Kidney (tissue), 14 donors: ENCODE measurements around the gene AGPS. TPM values are rescaled to one million over a fixed set of nuclear protein-coding genes. Genes with fewer than 3 reads are reported as not detected.

Experiments used
- DNase-seq, 5 donors: peaks; one replicate each; pipeline ENCODE4 v3.0.0-alpha.2; 2013 to 2020
- FAIRE-seq: peaks from 2 replicates; lab custom pipeline; 2012; peaks lifted over from hg19 to GRCh38; lab: Jason Lieb, UNC
- H3K27ac ChIP-seq, 2 donors: one replicate each; pipeline ENCODE4 v1.7.0; 2013; ENCODE audit warnings: low read depth in 2 of 2, low read length in 2 of 2, inconsistent platforms in 1 of 2
- H3K27me3 ChIP-seq: one replicate; pipeline ENCODE4 v1.7.1; 2013; ENCODE audit warnings: low read length, inconsistent platforms; ENCODE audit not compliant: control insufficient read depth, insufficient read depth
- H3K36me3 ChIP-seq, 3 donors: one replicate each; pipeline versions ENCODE4 v1.7.0 to v1.7.1; 2013; ENCODE audit warnings: low read length in 3 of 3, control low read depth in 1 of 3, inconsistent platforms in 1 of 3; ENCODE audit not compliant: insufficient read depth in 3 of 3, control insufficient read depth in 2 of 3
- H3K4me1 ChIP-seq, 3 donors: one replicate each; pipeline versions ENCODE4 v1.7.0 to v1.7.1; 2013; ENCODE audit warnings: low read length in 3 of 3, inconsistent platforms in 1 of 3, low read depth in 1 of 3; ENCODE audit not compliant: control insufficient read depth in 2 of 3, insufficient read depth in 2 of 3
- H3K4me3 ChIP-seq, 3 donors: one replicate each; pipeline versions ENCODE4 v1.7.0 to v1.8.1; 2013; ENCODE audit warnings: low read length in 3 of 3, control low read depth in 1 of 3, inconsistent platforms in 1 of 3
- H3K9ac ChIP-seq, 3 donors: one replicate each; pipeline versions ENCODE4 v1.7.0 to v1.7.1; 2013; ENCODE audit warnings: low read length in 3 of 3, control low read depth in 1 of 3, inconsistent platforms in 1 of 3
- H3K9me3 ChIP-seq, 3 donors: one replicate each; pipeline versions ENCODE4 v1.7.0 to v1.7.1; 2013; ENCODE audit warnings: low read length in 3 of 3, control low read depth in 1 of 3, inconsistent platforms in 1 of 3; ENCODE audit not compliant: control insufficient read depth in 2 of 3, insufficient read depth in 1 of 3
- CTCF ChIP-seq: IDR thresholded peaks from 3 replicates; pipeline ENCODE4 v1.5.1; 2012; ENCODE audit warnings: mild to moderate bottlenecking, moderate library complexity, borderline replicate concordance; ENCODE audit not compliant: insufficient read depth; ENCODE audit errors: extremely low read depth
- intact Hi-C: fragments of 100-400 bp; cut with DNase I; formaldehyde crosslinking; loops from one replicate; pipeline ENCODE4 v1.11.1; 2022
- polyA plus RNA-seq: library from polyadenylated mRNA; stranded (reverse); fragments of 350-450 nt; fragmentation: Illumina TruSeq; extraction: RNeasy Lipid Tissue Mini Kit (QIAGEN cat#74804); gene quantifications from one replicate; pipeline ENCODE4 v1.2.3, GENCODE V29; 2014; ENCODE audit warnings: low read depth, low replicate concordance; ENCODE audit not compliant: insufficient read depth
- total RNA-seq: library from RNA; stranded (reverse); fragmentation: NEBNext Ultra II Directional; extraction: Animal tissue kit (Norgen Biotek cat#: 25700); gene quantifications from one replicate; pipeline ENCODE4 v1.2.1, GENCODE V29; 2021
- donor health status: control.
- donor health status: control.
- donor health status: control.
- donor health status: control.
- donor health status: control.
- donor health status: DM: yes; HTN: yes; CAD: no.
- donor health status: Normal renal cell carcinoma (clear cell type).

AGPS gene
- total and polyA plus RNA-seq, 2 donors from 2014 or later = 7.9 to 45.7 TPM

- TF ChIP-seq CTCF = no peak
- no peak overlapping the region for H3K27ac ChIP-seq
- no peaks in the 10 kb centered on the region for H3K27me3 ChIP-seq
- intact Hi-C loops = no loop called here
- H3K9ac ChIP-seq = no peak overlapping the region
- H3K36me3 ChIP-seq = no peaks in the 10 kb centered on the region
- H3K4me1 ChIP-seq = no peaks in the 10 kb centered on the region
- DNase-seq (no peak), FAIRE-seq (no peak)
- H3K9me3 ChIP-seq = peaks cover 0 to 7% (median 0%) of the 10 kb centered on the region in 3 donors
- no peak overlapping the region for H3K4me3 ChIP-seq
Observed at GRCh38 chr2:177474301-177474700, 81.7 kb downstream of the AGPS start.

GRCh38 chr2:177474998-177475397 is 82.4 kb downstream of the AGPS start:
- Histone ChIP-seq H3K9me3 (peaks cover 0 to 7% (median 0%) of the 10 kb centered on the region in 3 donors), H3K36me3 (no peaks in the 10 kb centered on the region), H3K9ac (no peak overlapping the region), H3K4me1 (no peaks in the 10 kb centered on the region), H3K27ac (no peak overlapping the region), H3K4me3 (no peak overlapping the region), H3K27me3 (no peaks in the 10 kb centered on the region)
- DNase-seq = no peak
- no peak for FAIRE-seq
- TF ChIP-seq CTCF = no peak
- intact Hi-C loops = no loop called here

- Histone ChIP-seq H3K9me3 (peaks cover 0 to 6% (median 0%) of the 10 kb centered on the region in 3 donors), H3K4me3 (no peak overlapping the region), H3K9ac (no peak overlapping the region), H3K27ac (no peak overlapping the region), H3K27me3 (no peaks in the 10 kb centered on the region), H3K4me1 (no peaks in the 10 kb centered on the region), H3K36me3 (no peaks in the 10 kb centered on the region)
- no peak for DNase-seq
- no peak for TF ChIP-seq CTCF
- intact Hi-C loops = no loop called here
- no peak for FAIRE-seq
Observed at GRCh38 chr2:177476897-177477296, 84.3 kb downstream of the AGPS start.

DNA sequence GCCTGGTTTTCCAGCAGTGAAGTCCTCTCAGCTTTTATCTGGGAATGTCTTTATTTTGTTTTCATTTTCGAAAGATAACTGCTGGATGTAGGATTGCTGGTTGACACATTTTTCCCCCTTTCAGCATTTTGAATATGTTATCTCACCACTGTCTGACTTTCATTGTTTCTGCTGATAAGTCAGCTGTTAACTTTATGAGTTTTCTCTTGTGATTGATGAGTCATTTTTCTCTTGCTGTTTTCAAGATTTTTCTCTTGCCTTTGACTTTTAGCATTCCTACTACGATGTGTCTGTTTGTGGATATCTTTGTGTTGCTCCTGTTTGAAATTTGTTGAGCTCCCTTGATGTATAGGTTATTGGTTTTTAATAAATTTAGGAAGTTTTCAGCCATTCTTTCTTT is 85.5 kb downstream of the AGPS start:
- Histone ChIP-seq H3K27me3 (no peaks in the 10 kb centered on the region), H3K27ac (no peak overlapping the region), H3K9me3 (no peaks in the 10 kb centered on the region), H3K4me1 (no peaks in the 10 kb centered on the region), H3K36me3 (no peaks in the 10 kb centered on the region), H3K9ac (no peak overlapping the region), H3K4me3 (no peak overlapping the region)
- TF ChIP-seq CTCF = no peak
- FAIRE-seq = no peak
- intact Hi-C loops = no loop called here
- DNase-seq = no peak
